Adipocyte (in vitro differentiated cells): ENCODE results near the gene PUM2.
"Not testable (repeated sequence)": the region's sequence is repeated elsewhere in the genome, so short reads cannot be mapped to it uniquely, and the experiment has no call there.

Source experiments
- DNase-seq: peaks from one replicate; pipeline ENCODE4 v3.0.0-alpha.2; 2015; ENCODE audit warnings: low read depth
- H3K27me3 ChIP-seq: replicated peaks from 2 replicates; pipeline ENCODE4 v1.7.0; 2013; ENCODE audit warnings: mild to moderate bottlenecking, low read length, moderate library complexity; ENCODE audit not compliant: control insufficient read depth, insufficient read depth
- H3K36me3 ChIP-seq: 2 replicates; pipeline ENCODE4 v1.7.0; 2013; ENCODE audit warnings: low read length, mild to moderate bottlenecking, moderate library complexity; ENCODE audit not compliant: control insufficient read depth, insufficient read depth, severe bottlenecking
- H3K4me1 ChIP-seq: 2 replicates; pipeline ENCODE4 v1.7.0; 2013; ENCODE audit warnings: mild to moderate bottlenecking, low read length, moderate library complexity; ENCODE audit not compliant: control insufficient read depth, insufficient read depth
- H3K4me3 ChIP-seq: 2 replicates; pipeline ENCODE4 v1.7.0; 2013; ENCODE audit warnings: mild to moderate bottlenecking, low read length, moderate library complexity
- H3K9ac ChIP-seq: 2 replicates; pipeline ENCODE4 v1.7.0; 2013; ENCODE audit warnings: mild to moderate bottlenecking, low read length, moderate library complexity
- H3K9me3 ChIP-seq: 2 replicates; pipeline ENCODE4 v1.7.0; 2013; ENCODE audit warnings: mild to moderate bottlenecking, low read length, moderate library complexity; ENCODE audit not compliant: control insufficient read depth

PUM2 gene

GRCh38 chr2:20367929-20368328 is 17.3 kb upstream of the PUM2 start:
- not testable (repeated sequence) for H3K9me3 ChIP-seq, H3K4me1 ChIP-seq, H3K36me3 ChIP-seq, H3K4me3 ChIP-seq, H3K27me3 ChIP-seq, H3K9ac ChIP-seq, DNase-seq

- no peak overlapping the region for H3K9ac ChIP-seq
- no peak overlapping the region for H3K4me3 ChIP-seq
- H3K36me3 ChIP-seq = no peaks in the 10 kb centered on the region
- no peaks in the 10 kb centered on the region for H3K27me3 ChIP-seq
- peaks cover 7% of the 10 kb centered on the region for H3K4me1 ChIP-seq
- no peak for DNase-seq
- no peaks in the 10 kb centered on the region for H3K9me3 ChIP-seq
Observed at GRCh38 chr2:20366672-20367116, 16.1 kb upstream of the PUM2 start.

GRCh38 chr2:20365249-20365817 is 14.7 kb upstream of the PUM2 start:
- peak; percentile 62 for DNase-seq
- Histone ChIP-seq H3K9ac (no peak overlapping the region), H3K4me1 (peaks cover 8% of the 10 kb centered on the region), H3K36me3 (no peaks in the 10 kb centered on the region), H3K9me3 (no peaks in the 10 kb centered on the region), H3K27me3 (no peaks in the 10 kb centered on the region), H3K4me3 (no peak overlapping the region)

- peaks cover 7% of the 10 kb centered on the region for H3K4me1 ChIP-seq
- H3K27me3 ChIP-seq = no peaks in the 10 kb centered on the region
- H3K9ac ChIP-seq = no peak overlapping the region
- no peaks in the 10 kb centered on the region for H3K9me3 ChIP-seq
- no peaks in the 10 kb centered on the region for H3K36me3 ChIP-seq
- H3K4me3 ChIP-seq = no peak overlapping the region
- DNase-seq = no peak
Observed at GRCh38 chr2:20363578-20363977, 12.9 kb upstream of the PUM2 start.

- H3K9ac ChIP-seq = no peak overlapping the region
- no peak overlapping the region for H3K4me3 ChIP-seq
- H3K36me3 ChIP-seq = no peaks in the 10 kb centered on the region
- DNase-seq = no peak
- peaks cover 7% of the 10 kb centered on the region for H3K4me1 ChIP-seq
- H3K9me3 ChIP-seq = no peaks in the 10 kb centered on the region
- no peaks in the 10 kb centered on the region for H3K27me3 ChIP-seq
Observed at GRCh38 chr2:20362701-20363435, 12.2 kb upstream of the PUM2 start.

- Histone ChIP-seq H3K36me3 (no peaks in the 10 kb centered on the region), H3K9me3 (no peaks in the 10 kb centered on the region), H3K4me3 (no peak overlapping the region), H3K9ac (no peak overlapping the region), H3K4me1 (peaks cover 7% of the 10 kb centered on the region), H3K27me3 (no peaks in the 10 kb centered on the region)
- DNase-seq = no peak
Observed at GRCh38 chr2:20361893-20362292, 11.2 kb upstream of the PUM2 start.

GRCh38 chr2:20359096-20359495 is 8.5 kb upstream of the PUM2 start:
- Histone ChIP-seq H3K27me3 (no peaks in the 10 kb centered on the region), H3K4me1 (peaks cover 4% of the 10 kb centered on the region), H3K9me3 (no peaks in the 10 kb centered on the region), H3K9ac (no peak overlapping the region), H3K36me3 (no peaks in the 10 kb centered on the region), H3K4me3 (no peak overlapping the region)
- DNase-seq = no peak

- H3K9ac ChIP-seq = no peak overlapping the region
- no peaks in the 10 kb centered on the region for H3K36me3 ChIP-seq
- H3K27me3 ChIP-seq = no peaks in the 10 kb centered on the region
- no peak overlapping the region for H3K4me3 ChIP-seq
- DNase-seq = no peak
- peaks cover 4% of the 10 kb centered on the region for H3K4me1 ChIP-seq
- H3K9me3 ChIP-seq = no peaks in the 10 kb centered on the region
Observed at GRCh38 chr2:20357638-20358389, 7.2 kb upstream of the PUM2 start.

- H3K4me3 ChIP-seq = no peak overlapping the region
- H3K9me3 ChIP-seq = no peaks in the 10 kb centered on the region
- H3K36me3 ChIP-seq = no peaks in the 10 kb centered on the region
- peaks cover 10% of the 10 kb centered on the region for H3K4me1 ChIP-seq
- peak; percentile 15 for DNase-seq
- no peak overlapping the region for H3K9ac ChIP-seq
- no peaks in the 10 kb centered on the region for H3K27me3 ChIP-seq
Observed at GRCh38 chr2:20356042-20356441, 5.4 kb upstream of the PUM2 start.

GRCh38 chr2:20355131-20355530 is 4.5 kb upstream of the PUM2 start:
- no peak overlapping the region for H3K4me3 ChIP-seq
- no peak for DNase-seq
- H3K27me3 ChIP-seq = no peaks in the 10 kb centered on the region
- H3K9ac ChIP-seq = no peak overlapping the region
- H3K4me1 ChIP-seq = peaks cover 7% of the 10 kb centered on the region
- H3K36me3 ChIP-seq = no peaks in the 10 kb centered on the region
- no peaks in the 10 kb centered on the region for H3K9me3 ChIP-seq

GRCh38 chr2:20353241-20353992 is 2.8 kb upstream of the PUM2 start:
- Histone ChIP-seq H3K27me3 (no peaks in the 10 kb centered on the region), H3K36me3 (no peaks in the 10 kb centered on the region), H3K4me1 (peaks cover 15% of the 10 kb centered on the region), H3K9ac (no peak overlapping the region), H3K9me3 (no peaks in the 10 kb centered on the region), H3K4me3 (no peak overlapping the region)
- no peak for DNase-seq
